Hepatocyte (in vitro differentiated cells): ENCODE data around the gene FAM234A.

Experiments used
- CTCF ChIP-seq: fragments of 200-600 bp; sonication (generic); IDR thresholded peaks from 2 replicates; pipeline ENCODE4 v1.5.1; 2016; ENCODE audit warnings: antibody characterized with exemption, mild to moderate bottlenecking; ENCODE audit not compliant: poor library complexity
- EZH2 ChIP-seq: fragments of 200-600 bp; sonication (generic); IDR thresholded peaks from 2 replicates; pipeline ENCODE4 v1.6.1; 2016; ENCODE audit warnings: antibody characterized with exemption, mild to moderate bottlenecking, borderline replicate concordance
- EZH2phosphoT487 ChIP-seq: fragments of 200-600 bp; sonication (generic); IDR thresholded peaks from one replicate; pipeline ENCODE4 v1.6.1; 2018; ENCODE audit warnings: antibody characterized with exemption, mild to moderate bottlenecking, low read depth, moderate library complexity; ENCODE audit not compliant: unreplicated experiment, severe bottlenecking

DNA sequence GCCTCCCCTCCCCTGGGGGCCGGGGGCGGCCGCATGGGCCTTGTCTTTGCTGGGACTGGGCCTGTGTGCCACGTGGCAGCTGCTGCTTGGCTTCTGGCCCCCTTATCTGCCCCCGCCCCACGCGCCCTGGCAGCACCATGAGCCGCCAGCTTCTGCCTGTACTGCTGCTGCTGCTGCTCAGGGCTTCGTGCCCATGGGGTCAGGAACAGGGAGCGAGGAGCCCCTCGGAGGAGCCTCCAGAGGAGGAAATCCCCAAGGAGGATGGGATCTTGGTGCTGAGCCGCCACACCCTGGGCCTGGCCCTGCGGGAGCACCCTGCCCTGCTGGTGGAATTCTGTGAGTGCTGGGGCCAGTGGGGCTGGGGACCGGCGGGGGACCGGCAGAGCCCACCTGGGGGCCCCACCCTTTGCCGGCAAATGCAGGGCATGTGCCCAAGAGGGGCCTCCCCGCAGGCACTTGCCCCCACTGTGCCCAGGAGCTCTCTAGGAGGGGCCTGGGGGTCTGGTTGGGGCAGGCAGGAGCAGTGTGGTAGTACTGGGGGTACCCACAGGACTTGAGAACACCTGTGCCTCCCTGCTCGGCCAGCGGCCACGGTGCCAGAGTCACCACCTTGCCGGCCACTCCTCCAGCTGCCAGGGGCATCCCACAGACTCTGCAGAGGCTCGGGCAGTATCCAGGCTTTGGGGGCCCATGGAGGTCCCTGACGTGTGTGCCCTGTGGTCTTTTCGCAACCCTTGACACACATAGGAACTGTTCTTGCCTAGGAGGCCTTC lies 48.6 kb downstream of the FAM234A start, which contains the start of gene PDIA2:
- TF ChIP-seq CTCF (no peak), EZH2 (no peak), EZH2phosphoT487 (no peak)
